Prostate gland (tissue), 2 donors: ENCODE data around the gene COL4A2.

Source experiments
- CTCF ChIP-seq, 4 experiments: fragments of 200-600 bp in 2 of 4; fragments of 450-650 bp in 2 of 4; sonication (generic) in 2 of 4; IDR thresholded peaks; 1 replicate in 3 of 4; 2 replicates in 1 of 4; pipeline ENCODE4 v1.5.1; 2016 to 2019; ENCODE audit warnings: antibody characterized with exemption in 4 of 4, mild to moderate bottlenecking in 2 of 4, moderate library complexity in 2 of 4
- POLR2AphosphoS5 ChIP-seq: sonication (generic); formaldehyde crosslinking; IDR thresholded peaks from one replicate; pipeline ENCODE4 v1.6.1; 2017; ENCODE audit warnings: antibody characterized with exemption

GRCh38 chr13:110353339-110353977 is 46.4 kb downstream of the COL4A2 start:
- TF ChIP-seq POLR2AphosphoS5 (no peak), CTCF (IDR thresholded peaks at IDR 0.05) (no peak)
